ENCODE measurements around the gene SRP68. TPM values are rescaled to one million over a fixed set of nuclear protein-coding genes. Genes with fewer than 3 reads are reported as not detected.

SRP68 gene
- total RNA-seq, 1 donor from 2014 or later, result 31.7 TPM

- no peaks in the 10 kb centered on the region for H3K4me1 ChIP-seq
- no peak overlapping the region for H3K9ac ChIP-seq
- no peak overlapping the region for H3K4me2 ChIP-seq
- no peak overlapping the region for H2AFZ ChIP-seq (replicated peaks)
- no peak overlapping the region for H3K4me3 ChIP-seq
- H3K36me3 ChIP-seq, result no peaks in the 10 kb centered on the region
- H3K27ac Mint-ChIP-seq, result peak overlapping the region; percentile 29
- no peak overlapping the region for H3K4me3 Mint-ChIP-seq
- H3F3A ChIP-seq (ENCODE audit: low read depth), result no peaks in the 10 kb centered on the region
- no peaks in the 10 kb centered on the region for H3K9me3 ChIP-seq (ENCODE audit: low read depth)
- H3K79me2 ChIP-seq (ENCODE audit: low read depth), result no peaks in the 10 kb centered on the region
- no peaks in the 10 kb centered on the region for H3K36me3 Mint-ChIP-seq
- peaks cover 13% of the 10 kb centered on the region for H3K27me3 Mint-ChIP-seq (ENCODE audit: insufficient read depth, low read depth)
- H3K4me1 Mint-ChIP-seq, result peaks cover 16% of the 10 kb centered on the region
- no peaks in the 10 kb centered on the region for H4K20me1 ChIP-seq (ENCODE audit: low read depth)
- DNase-seq (ENCODE audit: low spot score), result no peak
- no peaks in the 10 kb centered on the region for H3K9me3 Mint-ChIP-seq
- TF ChIP-seq EZH2phosphoT487 (IDR thresholded peaks at IDR 0.05) (no peak), EZH2 (IDR thresholded peaks at IDR 0.05) (no peak), CTCF (IDR thresholded peaks at IDR 0.05) (no peak)
- H3K27ac ChIP-seq, result no peak overlapping the region
- H3K27me3 ChIP-seq, result no peaks in the 10 kb centered on the region
These were observed 58.9 kb downstream of the SRP68 start for GRCh38 chr17:76013377-76013932.

- no peaks in the 10 kb centered on the region for H3K9me3 ChIP-seq (ENCODE audit: low read depth)
- TF ChIP-seq CTCF (IDR thresholded peaks at IDR 0.05), result no peak
- no peak for TF ChIP-seq EZH2phosphoT487 (IDR thresholded peaks at IDR 0.05)
- TF ChIP-seq EZH2 (IDR thresholded peaks at IDR 0.05), result no peak
- Mint-ChIP-seq H3K36me3 (no peaks in the 10 kb centered on the region), H3K27ac (no peak overlapping the region), H3K4me3 (no peak overlapping the region), H3K9me3 (no peaks in the 10 kb centered on the region), H3K4me1 (peaks cover 16% of the 10 kb centered on the region), H3K27me3 (ENCODE audit: insufficient read depth, low read depth) (peaks cover 13% of the 10 kb centered on the region)
- no peaks in the 10 kb centered on the region for H3K79me2 ChIP-seq (ENCODE audit: low read depth)
- H3K4me2 ChIP-seq, result no peak overlapping the region
- no peak overlapping the region for H3K4me3 ChIP-seq
- no peaks in the 10 kb centered on the region for H4K20me1 ChIP-seq (ENCODE audit: low read depth)
- no peaks in the 10 kb centered on the region for H3K4me1 ChIP-seq
- H3F3A ChIP-seq (ENCODE audit: low read depth), result no peaks in the 10 kb centered on the region
- H3K27ac ChIP-seq, result no peak overlapping the region
- H2AFZ ChIP-seq (replicated peaks), result no peak overlapping the region
- no peak overlapping the region for H3K9ac ChIP-seq
- DNase-seq (ENCODE audit: low spot score), result no peak
- H3K36me3 ChIP-seq, result no peaks in the 10 kb centered on the region
- H3K27me3 ChIP-seq, result no peaks in the 10 kb centered on the region
These were observed 60.4 kb downstream of the SRP68 start for GRCh38 chr17:76011951-76012350.

GRCh38 chr17:76009969-76010661 lies 62.2 kb downstream of the SRP68 start:
- H3K4me3 ChIP-seq, result no peak overlapping the region
- no peak overlapping the region for H3K9ac ChIP-seq
- Mint-ChIP-seq H3K9me3 (no peaks in the 10 kb centered on the region), H3K4me3 (no peak overlapping the region), H3K4me1 (peaks cover 12% of the 10 kb centered on the region), H3K27ac (no peak overlapping the region), H3K36me3 (no peaks in the 10 kb centered on the region), H3K27me3 (ENCODE audit: insufficient read depth, low read depth) (peaks cover 16% of the 10 kb centered on the region)
- no peaks in the 10 kb centered on the region for H3F3A ChIP-seq (ENCODE audit: low read depth)
- no peaks in the 10 kb centered on the region for H3K9me3 ChIP-seq (ENCODE audit: low read depth)
- DNase-seq (ENCODE audit: low spot score), result no peak
- no peaks in the 10 kb centered on the region for H3K4me1 ChIP-seq
- no peak overlapping the region for H3K27ac ChIP-seq
- H2AFZ ChIP-seq (replicated peaks), result no peak overlapping the region
- TF ChIP-seq EZH2 (IDR thresholded peaks at IDR 0.05) (no peak), EZH2phosphoT487 (IDR thresholded peaks at IDR 0.05) (no peak), CTCF (IDR thresholded peaks at IDR 0.05) (no peak)
- H3K36me3 ChIP-seq, result no peaks in the 10 kb centered on the region
- H3K27me3 ChIP-seq, result no peaks in the 10 kb centered on the region
- H4K20me1 ChIP-seq (ENCODE audit: low read depth), result no peaks in the 10 kb centered on the region
- no peaks in the 10 kb centered on the region for H3K79me2 ChIP-seq (ENCODE audit: low read depth)
- no peak overlapping the region for H3K4me2 ChIP-seq

Data from neural progenitor cell (in vitro differentiated cells).